ENCODE data around the gene SLC50A1.

Gene SLC50A1

DNA sequence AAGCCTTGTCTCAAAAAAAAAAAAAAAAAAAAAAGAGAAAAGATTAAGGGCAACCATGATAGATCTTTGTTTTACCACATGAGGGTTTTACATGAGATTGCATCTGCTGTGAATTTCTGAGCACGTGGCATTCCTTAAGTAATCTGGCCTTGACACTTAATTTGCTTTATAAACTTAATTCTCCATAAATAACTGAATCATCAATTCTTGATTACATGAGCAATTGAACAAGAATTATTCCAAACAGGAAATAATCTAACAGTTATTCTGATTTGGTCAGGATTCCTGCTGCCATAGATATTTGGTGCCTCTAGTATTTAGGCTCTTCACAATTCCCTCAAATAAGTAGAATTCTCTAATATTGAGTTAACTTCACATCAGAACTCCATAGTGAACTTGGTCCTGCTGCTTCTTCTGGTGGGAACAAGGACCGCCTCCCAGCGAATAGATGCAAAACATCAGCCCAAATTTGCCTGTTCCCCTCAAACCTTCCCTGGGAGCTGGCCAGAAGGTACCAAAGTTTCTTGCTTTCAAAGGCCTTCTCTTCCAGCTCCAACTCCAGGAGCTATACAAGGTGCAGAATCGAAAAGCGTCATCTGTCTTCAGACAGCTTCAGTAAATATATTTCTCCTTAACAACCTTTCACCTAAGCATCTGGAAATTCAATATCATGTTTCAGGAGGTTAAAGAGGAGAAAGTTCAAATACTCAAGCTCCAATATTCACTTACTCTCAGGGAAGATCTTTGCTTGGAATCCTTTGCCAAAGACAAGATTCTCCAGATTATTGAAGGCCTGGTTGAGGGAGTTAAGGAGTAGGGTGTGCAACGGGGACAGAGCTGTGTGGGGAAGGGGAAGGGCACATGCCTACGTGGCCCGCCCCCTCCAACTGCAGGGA lies 36.4 kb downstream of the SLC50A1 start:
- DNase-seq, result no peak

GRCh38 chr1:155172732-155173477 lies 37.3 kb downstream of the SLC50A1 start, which contains the start of gene KRTCAP2:
Gene KRTCAP2, minus strand, starts transcription at chr1:155173304. Its CDS starts 80 bp downstream, at chr1:155173224.
- peak; percentile 94 for DNase-seq

DNA sequence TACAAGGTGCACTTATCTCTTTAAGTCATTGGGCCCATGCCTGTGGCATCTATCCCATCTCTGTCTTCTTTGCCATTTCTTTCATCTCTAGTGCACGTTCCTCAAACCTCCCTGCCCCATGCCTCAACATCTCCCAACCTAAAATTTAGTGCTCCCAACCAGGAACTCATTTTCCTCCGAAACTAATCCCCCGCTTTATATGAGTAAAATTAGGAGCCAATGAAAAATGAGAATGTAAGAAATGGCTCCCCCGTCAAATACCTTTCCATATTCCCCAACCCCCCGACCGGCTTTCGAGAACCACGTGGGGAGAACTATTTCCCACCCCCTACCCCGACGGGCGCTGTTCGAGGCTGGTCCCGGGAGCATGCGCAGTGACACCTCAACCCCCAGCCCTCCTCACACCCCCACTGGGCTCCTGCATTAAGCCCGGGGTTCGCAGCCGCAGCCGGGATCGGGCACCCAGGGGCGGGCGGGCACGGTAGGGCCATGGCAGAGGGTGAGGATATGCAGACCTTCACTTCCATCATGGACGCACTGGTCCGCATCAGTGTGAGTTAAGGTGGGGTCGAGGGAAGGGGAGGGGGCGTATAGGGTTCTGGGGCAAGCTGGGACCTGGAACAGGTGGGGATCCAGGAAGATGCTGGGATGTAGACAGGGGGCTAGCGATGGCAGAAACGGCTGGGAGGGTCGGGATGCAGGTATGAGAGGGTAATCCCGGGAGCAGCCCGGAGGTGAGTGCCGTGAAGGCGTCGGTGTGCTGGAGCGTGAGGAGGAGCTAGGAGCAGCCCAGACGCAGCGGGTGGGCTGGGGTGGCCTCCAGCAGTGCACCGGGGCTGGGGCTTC lies 38.0 kb downstream of the SLC50A1 start, which contains the start of gene TRIM46:
Gene TRIM46, plus strand, starts transcription at position 372 of the 846 bp plus-strand sequence. Its CDS starts 118 bp downstream, at position 490.
- no peak for DNase-seq

DNA sequence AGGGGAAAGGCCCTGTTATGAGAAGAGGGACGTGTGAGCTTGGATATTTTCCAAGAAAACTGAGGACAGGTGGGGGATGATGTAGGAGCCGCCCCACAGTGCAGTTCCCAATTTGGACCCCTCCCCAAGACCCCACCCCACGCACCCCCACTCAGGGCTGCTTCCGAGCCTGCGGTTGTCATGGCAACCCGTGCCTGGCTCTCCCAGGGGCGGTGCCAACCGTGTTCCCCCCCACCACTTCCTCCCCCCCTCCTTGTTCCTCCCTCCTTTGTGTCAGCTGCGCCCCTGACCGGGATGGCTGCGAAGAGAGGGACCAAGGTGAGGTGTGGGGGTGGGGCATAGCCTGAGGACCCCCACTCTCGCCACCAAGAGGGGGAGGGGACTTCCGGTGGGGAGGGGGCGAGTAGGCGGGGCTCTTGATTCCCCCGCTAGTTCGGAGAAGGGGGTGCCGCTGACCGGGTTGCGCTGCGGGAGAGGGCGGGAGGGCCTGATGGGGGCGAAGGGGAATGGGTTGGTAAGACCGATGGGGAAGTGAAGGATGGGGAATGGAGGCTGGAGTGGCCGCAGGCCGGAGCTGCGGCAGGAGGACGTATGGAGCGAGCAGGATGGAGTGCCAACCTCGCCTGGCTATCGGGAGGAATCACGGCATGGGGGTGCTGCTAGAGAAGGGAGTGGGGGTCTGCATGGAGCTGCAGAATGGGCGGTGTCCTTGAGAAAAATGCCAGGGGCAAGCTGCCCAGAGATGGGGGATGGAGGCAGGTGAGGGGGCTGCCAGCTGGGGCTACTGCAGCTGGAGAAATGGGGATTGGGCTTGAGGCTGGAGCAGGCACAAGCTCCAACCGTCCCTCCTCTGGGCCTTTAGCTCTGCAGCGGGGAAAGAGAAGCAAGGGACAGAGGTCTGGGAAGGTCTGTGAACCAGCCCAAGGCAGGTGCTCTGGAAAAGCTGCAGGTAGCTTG lies 39.0 kb downstream of the SLC50A1 start:
- no peak for DNase-seq

DNA sequence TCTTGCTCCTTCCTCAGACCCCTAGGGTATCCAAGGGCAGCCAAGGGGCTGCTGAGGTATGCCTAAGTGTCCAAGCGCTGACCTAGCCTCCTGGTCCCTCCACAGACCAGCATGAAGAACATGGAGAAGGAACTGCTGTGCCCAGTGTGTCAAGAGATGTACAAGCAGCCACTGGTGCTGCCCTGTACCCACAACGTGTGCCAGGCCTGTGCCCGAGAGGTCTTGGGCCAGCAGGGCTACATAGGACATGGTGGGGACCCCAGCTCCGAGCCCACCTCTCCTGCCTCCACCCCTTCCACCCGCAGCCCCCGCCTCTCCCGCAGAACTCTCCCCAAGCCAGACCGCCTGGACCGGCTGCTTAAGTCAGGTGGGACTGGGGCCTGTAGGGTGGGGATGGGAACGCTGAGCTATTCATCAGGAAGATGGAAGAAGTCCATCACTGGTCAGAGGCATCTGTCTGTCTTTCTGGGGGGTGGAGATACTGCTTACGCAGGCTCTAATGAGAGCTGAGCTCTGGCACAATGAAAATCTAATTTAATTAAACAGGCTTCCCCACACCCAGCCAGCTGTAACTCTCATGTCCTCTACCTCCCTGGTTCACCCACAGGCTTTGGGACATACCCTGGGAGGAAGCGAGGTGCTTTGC lies 39.8 kb downstream of the SLC50A1 start:
- DNase-seq, result no peak

DNA sequence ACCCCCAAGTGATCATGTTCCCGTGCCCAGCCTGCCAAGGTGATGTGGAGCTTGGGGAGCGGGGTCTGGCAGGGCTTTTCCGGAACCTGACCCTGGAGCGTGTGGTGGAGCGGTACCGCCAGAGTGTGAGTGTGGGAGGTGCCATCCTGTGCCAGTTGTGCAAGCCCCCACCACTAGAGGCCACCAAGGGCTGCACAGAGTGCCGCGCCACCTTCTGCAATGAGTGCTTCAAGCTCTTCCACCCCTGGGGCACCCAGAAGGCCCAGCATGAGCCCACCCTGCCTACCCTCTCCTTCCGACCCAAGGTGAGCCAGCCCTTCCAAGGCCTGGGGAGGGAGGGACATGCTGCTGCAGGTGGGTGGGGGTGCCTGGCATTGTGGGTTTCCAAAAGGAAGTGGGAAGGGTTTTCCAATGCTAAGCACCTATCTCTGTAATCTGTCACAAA lies 40.3 kb downstream of the SLC50A1 start:
- DNase-seq, result no peak

GRCh38 chr1:155176544-155177071 lies 41.0 kb downstream of the SLC50A1 start:
- peak; percentile 30 for DNase-seq

- no peak for DNase-seq
Measured at GRCh38 chr1:155177192-155177917, 41.7 kb downstream of the SLC50A1 start.

DNA sequence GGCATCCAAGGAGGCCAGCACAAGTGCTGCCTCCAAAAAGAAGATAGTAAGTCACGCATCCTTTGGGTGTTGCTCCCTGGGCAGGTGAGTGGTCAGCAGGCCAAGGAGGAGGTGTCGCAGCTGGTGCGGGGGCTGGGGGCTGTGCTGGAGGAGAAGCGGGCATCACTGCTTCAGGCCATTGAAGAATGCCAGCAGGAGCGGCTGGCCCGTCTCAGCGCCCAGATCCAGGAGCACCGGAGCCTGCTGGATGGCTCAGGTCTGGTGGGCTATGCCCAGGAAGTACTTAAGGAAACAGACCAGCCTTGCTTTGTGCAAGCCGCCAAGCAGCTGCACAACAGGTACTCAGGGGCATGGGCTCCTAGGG lies 42.2 kb downstream of the SLC50A1 start:
- DNase-seq, result no peak

GRCh38 chr1:155178441-155179111 lies 42.9 kb downstream of the SLC50A1 start:
- DNase-seq, result no peak

GRCh38 chr1:155179112-155180031 lies 43.7 kb downstream of the SLC50A1 start:
- DNase-seq, result no peak

DNA sequence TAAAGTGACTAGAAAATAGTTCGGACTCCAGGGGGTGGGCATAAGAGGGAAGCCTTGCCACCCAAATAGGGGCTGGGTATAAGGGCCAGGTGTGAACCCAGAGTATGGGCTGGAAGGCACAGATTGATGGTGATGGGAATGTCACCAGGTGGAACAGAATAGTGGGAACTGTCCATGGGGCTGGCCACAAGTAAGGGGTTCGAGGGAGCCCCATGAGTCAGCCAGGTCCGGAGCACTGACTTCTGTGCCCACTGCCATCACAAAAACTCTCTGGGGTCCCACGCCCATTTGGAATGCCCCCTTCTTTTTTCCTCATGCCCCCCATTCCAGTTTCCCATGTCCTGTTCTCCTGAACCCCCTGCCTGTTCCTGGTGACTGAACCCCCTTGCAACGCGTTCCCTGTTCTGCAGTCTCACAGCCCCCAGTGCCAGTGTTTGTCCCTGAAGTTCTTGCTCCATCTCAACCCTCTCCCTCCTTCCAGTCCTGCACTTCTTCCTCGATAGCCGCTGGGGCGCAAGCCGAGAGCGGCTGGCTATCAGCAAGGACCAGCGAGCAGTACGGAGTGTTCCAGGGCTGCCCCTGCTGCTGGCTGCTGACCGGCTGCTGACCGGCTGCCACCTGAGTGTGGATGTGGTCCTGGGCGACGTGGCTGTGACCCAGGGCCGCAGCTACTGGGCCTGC lies 45.9 kb downstream of the SLC50A1 start:
- no peak for DNase-seq

DNA sequence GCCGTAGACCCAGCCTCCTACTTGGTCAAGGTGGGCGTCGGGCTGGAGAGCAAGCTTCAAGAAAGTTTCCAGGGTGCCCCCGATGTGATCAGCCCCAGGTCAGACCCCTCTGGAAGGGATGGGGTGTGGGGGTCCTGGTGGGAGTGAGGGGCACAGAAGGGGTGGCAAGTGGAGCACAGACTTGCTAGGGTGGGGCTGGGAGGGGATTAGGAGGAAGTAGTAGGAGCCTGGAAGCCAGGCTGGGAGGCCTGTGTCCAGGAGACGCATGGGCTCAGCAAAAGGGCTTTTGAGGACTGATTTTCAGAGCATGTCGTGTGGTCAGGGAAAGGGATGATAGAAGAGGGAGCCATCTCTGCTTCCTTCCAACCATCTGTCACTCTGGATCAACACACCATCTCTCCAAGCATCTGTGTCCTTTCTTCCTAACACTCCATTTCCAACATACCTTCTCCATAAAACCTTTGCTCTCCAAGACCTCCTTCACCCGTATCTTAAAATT lies 46.4 kb downstream of the SLC50A1 start:
- no peak for DNase-seq

DNA sequence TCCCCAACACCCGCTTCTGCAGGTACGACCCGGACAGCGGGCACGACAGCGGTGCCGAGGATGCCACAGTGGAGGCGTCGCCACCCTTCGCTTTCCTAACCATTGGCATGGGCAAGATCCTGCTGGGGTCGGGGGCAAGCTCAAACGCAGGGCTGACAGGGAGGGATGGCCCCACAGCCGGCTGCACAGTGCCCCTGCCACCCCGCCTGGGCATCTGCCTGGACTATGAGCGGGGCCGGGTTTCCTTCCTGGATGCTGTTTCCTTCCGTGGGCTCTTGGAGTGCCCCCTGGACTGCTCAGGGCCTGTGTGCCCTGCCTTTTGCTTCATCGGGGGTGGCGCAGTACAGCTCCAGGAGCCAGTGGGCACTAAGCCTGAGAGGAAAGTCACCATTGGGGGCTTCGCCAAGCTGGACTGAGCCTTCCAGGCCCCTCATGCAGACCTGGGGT lies 48.1 kb downstream of the SLC50A1 start:
- no peak for DNase-seq

DNA sequence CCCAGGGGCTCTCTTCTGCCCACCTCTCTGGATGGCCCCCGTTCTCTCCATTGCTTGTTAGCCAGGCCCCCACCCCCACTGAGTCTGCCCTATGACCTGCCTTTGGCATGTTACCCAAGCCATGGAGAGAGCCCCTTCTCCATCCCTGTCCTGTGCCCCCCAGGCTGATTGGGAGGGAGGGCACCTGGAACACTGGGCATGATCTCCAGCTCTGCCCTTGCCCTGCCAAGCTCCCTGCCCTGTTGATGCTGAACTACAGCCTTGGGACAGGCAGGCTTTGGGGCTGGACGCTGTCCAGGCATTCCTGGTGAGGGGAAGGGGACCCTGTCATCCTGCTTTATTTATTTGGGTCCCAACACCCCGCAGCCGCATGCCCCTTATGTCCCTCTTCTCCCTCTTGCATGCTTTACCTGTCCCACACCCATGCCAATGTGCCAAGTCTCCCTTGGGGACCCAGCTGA lies 48.7 kb downstream of the SLC50A1 start:
- DNase-seq, result no peak

GRCh38 chr1:155184835-155185782 lies 49.5 kb downstream of the SLC50A1 start:
- DNase-seq, result no peak

Measured in SIG-M5 (cell line).